Left cardiac atrium (tissue), 4 donors: ENCODE measurements around the gene RBM43. TPM values are rescaled to one million over a fixed set of nuclear protein-coding genes. Genes with fewer than 3 reads are reported as not detected.
A peak's percentile ranks its signal among the peaks of the same experiment; 100 is the strongest.

Experiments
- ATAC-seq, 2 donors: fragments of 200-7000 bp; cut with Tn5 transposase; one replicate each; pipeline ENCODE4 v1.9.1; 2020; ENCODE audit warnings: mild to moderate bottlenecking in 2 of 2, moderate library complexity in 2 of 2
- DNase-seq: peaks from one replicate; pipeline ENCODE4 v3.0.0-alpha.2; 2020
- intact Hi-C, 2 donors: fragments of 100-400 bp; cut with DNase I; formaldehyde crosslinking; loops; one replicate each; pipeline versions ENCODE4 v1.14.1 to v1.15.1; 2022 to 2023
- total RNA-seq, 2 donors: library from RNA; stranded (reverse); fragmentation: NEBNext Ultra II Directional; extraction: Animal tissue kit (Norgen Biotek cat#: 25700); gene quantifications; one replicate each; pipeline ENCODE4 v1.2.1, GENCODE V29; 2021
- donor health status: DM: no; HTN: yes; CAD: no.
- donor health status: DM: no; HTN: yes; CAD: no; lungs with severe emphysema.
- donor health status: DM: yes; HTN: yes; CAD: no.
- donor health status: Dilated cardiomyopathy.

RBM43 gene
- total RNA-seq, 2 donors from 2014 or later = 2.0 to 3.1 TPM

GRCh38 chr2:151271824-151272223, 10.2 kb upstream of the RBM43 start:
- DNase-seq (no peak), ATAC-seq (no peak)
- intact Hi-C loops = no loop called here

- intact Hi-C loops = no loop called here
- DNase-seq = no peak
- no peak for ATAC-seq
Observed at GRCh38 chr2:151269798-151270568, 8.3 kb upstream of the RBM43 start.

DNA sequence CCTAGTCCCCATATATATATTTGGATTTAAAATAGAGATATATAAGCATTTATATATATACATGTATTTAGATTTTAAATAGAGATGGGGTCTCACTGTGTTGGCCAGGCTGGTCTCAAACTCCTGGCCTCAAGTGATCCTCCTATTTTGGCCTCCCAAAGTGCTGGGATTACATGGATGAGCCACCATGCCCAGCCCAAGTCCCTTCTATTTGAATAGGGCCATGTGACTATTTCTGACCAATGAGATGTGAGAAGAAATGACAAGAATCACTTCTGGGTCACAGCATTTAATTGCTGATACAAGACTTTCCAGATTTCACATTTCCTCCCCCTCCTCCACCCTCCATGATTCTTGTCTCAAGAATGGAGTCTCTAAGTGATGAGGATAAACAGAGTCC, 6.4 kb upstream of the RBM43 start:
- intact Hi-C loops = no loop called here
- no peak for DNase-seq
- ATAC-seq = no peak

DNA sequence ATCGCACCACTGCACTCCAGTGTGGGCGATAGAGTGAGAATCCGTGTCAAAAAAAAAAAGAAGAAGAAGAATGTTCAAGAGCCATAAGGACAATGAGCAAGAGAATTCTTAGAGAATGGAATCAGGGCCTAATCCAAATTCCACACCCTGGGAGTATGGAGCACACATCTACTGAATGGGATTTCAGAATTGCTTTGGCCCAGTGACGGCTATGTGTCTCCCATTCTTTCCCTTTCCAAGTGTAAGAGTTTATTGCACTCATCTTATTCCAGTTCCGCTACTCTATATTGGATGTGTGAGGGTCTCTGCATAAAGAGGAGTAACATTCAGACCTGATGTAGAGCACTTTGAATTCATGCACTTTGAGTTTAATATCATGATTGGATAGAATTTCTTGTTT, 5.9 kb upstream of the RBM43 start:
- intact Hi-C loops = no loop called here
- no peak for DNase-seq
- no peak for ATAC-seq

DNA sequence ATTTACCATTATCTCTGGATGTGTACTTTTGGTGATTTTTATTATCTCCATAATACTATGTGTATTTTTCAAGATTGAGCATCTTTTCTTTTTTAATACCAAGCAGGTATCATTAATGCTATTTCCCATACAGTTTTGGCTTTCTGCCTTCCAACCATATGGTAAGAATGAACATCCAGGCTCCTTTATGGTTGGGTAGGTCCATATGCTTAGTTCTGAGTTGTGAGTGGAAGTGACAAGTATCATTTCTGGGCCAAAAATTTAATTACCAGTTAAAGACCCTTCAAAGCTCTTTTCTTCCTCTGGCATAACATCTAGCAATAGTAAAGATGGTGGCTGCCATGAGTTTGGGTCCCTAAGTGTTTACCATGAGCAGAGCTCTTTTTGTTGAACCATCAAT, 4.3 kb upstream of the RBM43 start:
- intact Hi-C loops = no loop called here
- ATAC-seq = no peak
- no peak for DNase-seq

- DNase-seq = no peak
- ATAC-seq = no peak
- intact Hi-C loops = no loop called here
Observed at GRCh38 chr2:151264157-151264825, 2.6 kb upstream of the RBM43 start.

GRCh38 chr2:151262629-151263028, 966 bp upstream of the RBM43 start:
- DNase-seq (no peak), ATAC-seq (no peak)
- intact Hi-C loops = no loop called here

GRCh38 chr2:151261977-151262291, 271 bp upstream of the RBM43 start:
- intact Hi-C loops = no loop called here
- no peak for DNase-seq
- no peak for ATAC-seq

- DNase-seq (no peak), ATAC-seq (peak in 1 of 2 donors; percentile 2)
- intact Hi-C loops = no loop called here
Observed at GRCh38 chr2:151260573-151261230, 961 bp downstream of the RBM43 start.

DNA sequence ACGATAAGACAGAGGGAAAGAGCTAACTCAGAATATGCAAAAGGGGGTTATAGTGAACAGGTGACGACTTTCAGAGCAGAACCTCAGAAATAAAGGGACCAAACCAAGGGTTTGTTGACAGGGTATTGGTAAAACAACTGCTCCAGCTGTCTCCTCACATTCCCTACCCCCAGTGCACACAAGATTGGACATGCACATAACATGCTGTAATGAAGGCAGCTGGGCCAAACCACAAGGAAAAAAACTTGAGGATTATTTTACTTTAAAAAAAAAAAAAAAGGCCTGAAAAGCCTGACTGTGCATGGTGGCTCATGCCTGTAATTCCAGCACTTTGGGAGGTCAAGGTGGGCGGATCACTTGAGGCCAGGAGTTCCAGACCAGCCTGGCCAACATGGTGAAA, 3.5 kb downstream of the RBM43 start:
- no peak for ATAC-seq
- intact Hi-C loops = no loop called here

GRCh38 chr2:151252646-151253045, 9.0 kb downstream of the RBM43 start:
- ATAC-seq = no peak
- intact Hi-C loops = no loop called here

More for the DNA sequence above, 3.5 kb downstream of the RBM43 start:
- DNase-seq = no peak

DNA sequence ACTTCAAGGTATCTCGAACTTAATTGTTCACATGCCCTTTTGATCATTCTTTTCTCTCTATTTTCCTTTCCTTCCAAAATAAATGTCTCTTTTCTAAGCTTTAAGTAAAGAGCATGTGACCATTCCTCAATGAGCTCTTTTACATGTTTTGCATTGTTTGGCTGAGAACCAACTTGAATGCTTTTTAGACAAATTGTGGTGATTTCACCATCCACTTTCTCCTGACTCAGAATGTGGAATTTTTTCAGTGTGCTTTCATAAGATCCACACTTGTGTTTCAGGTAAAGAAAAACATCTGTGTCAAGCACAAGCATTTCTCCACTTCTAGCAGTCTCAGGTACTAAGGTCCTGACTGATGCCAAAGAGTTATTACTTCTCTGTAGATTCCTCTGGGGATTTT, 10.7 kb downstream of the RBM43 start:
- DNase-seq (no peak), ATAC-seq (peak in 1 of 2 donors; percentile 30)
- intact Hi-C loops = no loop called here

More at GRCh38 chr2:151252646-151253045, 9.0 kb downstream of the RBM43 start:
- DNase-seq = no peak

DNA sequence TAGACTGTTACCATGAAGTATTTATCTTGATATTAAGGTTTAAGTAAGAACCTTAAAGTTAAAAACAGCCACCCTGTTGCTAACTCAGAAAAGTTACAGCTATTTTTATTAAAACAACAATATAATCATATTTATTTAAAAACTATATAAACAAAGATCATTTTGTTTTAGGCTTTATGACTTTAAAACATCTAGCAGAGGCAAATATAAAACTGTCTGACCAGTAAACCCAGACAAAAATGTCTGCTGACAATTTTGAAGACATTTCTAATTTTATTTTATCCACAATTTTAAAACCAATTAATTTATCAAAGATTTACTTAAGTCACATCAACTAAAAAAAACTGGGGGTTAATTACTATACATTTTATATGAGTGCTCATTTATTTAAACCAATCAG, 14.2 kb downstream of the RBM43 start:
- ATAC-seq = no peak
- no peak for DNase-seq
- intact Hi-C loops = no loop called here

GRCh38 chr2:151246152-151246551, 15.5 kb downstream of the RBM43 start:
- intact Hi-C loops = no loop called here

DNA sequence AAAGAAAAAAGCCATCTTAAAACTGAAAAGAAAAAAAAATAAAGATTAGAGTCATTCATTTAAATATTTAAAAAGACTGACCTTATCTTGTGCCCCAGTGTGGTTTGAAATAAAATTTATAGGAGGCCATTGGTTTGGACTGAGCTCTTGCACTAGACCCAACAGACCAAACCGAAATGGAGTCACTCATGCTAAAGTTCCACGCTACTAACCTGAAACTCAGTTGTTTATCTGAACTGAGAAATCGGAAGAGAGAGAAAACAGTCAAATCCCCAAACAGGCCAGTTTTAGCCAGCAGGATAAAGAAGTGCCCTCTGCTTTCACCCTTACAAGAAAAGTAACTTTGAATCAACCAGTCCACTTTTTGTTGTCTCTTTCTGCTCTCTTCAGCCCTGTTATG, 18.2 kb downstream of the RBM43 start:
- intact Hi-C loops = no loop called here
- DNase-seq = no peak

More at GRCh38 chr2:151246152-151246551, 15.5 kb downstream of the RBM43 start:
- DNase-seq (no peak), ATAC-seq (no peak)

DNA sequence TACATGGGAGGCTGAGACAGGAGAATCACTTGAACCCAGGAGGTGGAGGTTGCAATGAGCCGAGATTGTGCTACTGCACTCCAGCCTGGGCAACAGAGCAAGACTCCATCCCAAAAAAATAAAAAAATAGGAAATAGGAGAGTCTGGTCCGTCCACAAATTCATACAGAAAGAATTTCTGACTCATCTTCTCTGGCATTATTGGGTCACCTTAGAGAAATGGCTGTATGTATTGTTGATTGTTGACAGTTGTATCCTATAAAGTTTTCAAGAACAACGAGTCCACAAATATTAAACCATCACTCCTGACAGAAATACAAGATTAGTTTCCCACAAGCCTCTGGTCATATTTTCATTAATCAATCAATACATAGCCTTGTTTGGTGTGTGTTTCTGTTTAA, 20.4 kb downstream of the RBM43 start:
- no peak for DNase-seq
- ATAC-seq = no peak
- intact Hi-C loops = no loop called here

More for the DNA sequence above, 18.2 kb downstream of the RBM43 start:
- ATAC-seq = no peak

DNA sequence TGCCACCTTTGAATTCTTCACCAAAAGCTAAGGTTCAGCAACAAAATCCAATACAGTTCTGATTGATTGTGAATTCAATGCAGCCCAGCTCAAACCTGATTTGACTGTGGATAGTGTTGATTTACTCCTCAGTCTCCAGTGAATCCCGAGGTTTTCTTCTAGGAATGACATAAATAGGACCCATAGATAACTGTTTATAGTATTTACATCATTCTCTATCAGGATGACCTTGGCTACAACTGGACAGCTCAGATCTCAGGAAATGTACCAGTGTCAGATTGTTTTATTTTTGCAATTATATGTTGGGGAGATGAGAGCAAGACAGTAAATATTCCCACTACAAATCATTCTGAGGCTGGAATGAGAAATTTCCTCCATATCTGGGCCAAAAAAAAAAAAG, 21.2 kb downstream of the RBM43 start:
- ATAC-seq = no peak
- DNase-seq = no peak
- intact Hi-C loops = no loop called here

DNA sequence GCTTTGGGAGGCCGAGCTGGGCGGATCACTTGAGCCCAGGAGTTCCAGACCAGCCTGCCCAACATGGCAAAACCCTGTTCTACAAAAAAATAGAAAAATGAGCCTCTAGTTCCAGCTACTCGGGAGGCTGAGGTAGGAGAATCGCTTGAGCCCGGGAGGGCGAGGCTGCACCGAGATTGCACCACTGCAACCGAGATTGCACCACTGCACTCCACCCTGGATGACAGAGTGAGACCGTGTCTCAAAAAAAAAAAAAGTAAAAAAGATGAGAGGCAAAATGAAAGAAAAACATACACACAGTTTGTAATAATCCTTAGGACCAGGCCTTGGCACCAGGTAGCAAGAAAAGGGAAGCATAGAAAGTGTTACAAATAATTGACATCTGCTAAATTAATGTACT, 22.0 kb downstream of the RBM43 start:
- intact Hi-C loops = loop anchor here (2.0 to 10.0 kb wide), 2 partner anchors 1635 to 1643 kb away; no protein-coding TSS in a partner anchor
- no peak for ATAC-seq

GRCh38 chr2:151238527-151239487, 22.9 kb downstream of the RBM43 start:
- DNase-seq = peak; percentile 70
- intact Hi-C loops = loop anchor here (2.0 to 10.0 kb wide), 2 partner anchors 1634 to 1642 kb away; no protein-coding TSS in a partner anchor

More for the DNA sequence above, 22.0 kb downstream of the RBM43 start:
- DNase-seq = no peak

More at GRCh38 chr2:151238527-151239487, 22.9 kb downstream of the RBM43 start:
- peak; percentile 84 to 89 for ATAC-seq
